UCSD-AML1 (cell line): ENCODE results near the gene PPP2R2D.

Experiments used
- DNase-seq: peaks from one replicate; lab custom pipeline; 2025; ENCODE audit not compliant: unreplicated experiment; lab: John Stamatoyannopoulos, UW

PPP2R2D gene

GRCh38 chr10:131886237-131886636 is 14.6 kb upstream of the PPP2R2D start:
- DNase-seq: no peak

DNA sequence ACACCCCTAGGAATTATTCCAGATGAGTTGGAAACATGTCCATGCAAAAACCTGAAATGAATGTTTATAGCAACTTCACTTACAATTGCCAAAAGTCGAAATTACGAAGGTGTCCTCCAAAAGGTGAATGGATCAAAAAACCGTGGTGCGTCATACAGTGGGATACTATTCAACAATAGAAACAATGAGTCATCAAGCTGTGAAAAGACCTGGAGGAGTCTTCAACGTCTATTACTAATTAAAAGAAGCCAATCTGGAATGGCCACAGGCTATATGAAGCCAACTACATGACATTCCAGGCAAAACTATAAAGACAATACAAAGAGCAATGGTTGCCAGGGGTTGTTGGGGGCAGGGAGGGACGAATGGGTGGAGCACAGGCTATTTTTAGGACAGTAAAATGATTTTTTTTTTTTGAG is 12.6 kb upstream of the PPP2R2D start:
- DNase-seq: no peak

- DNase-seq: no peak
Measured at GRCh38 chr10:131889755-131890154, 11.1 kb upstream of the PPP2R2D start.

GRCh38 chr10:131890276-131891195 is 10.3 kb upstream of the PPP2R2D start:
- DNase-seq: no peak

DNA sequence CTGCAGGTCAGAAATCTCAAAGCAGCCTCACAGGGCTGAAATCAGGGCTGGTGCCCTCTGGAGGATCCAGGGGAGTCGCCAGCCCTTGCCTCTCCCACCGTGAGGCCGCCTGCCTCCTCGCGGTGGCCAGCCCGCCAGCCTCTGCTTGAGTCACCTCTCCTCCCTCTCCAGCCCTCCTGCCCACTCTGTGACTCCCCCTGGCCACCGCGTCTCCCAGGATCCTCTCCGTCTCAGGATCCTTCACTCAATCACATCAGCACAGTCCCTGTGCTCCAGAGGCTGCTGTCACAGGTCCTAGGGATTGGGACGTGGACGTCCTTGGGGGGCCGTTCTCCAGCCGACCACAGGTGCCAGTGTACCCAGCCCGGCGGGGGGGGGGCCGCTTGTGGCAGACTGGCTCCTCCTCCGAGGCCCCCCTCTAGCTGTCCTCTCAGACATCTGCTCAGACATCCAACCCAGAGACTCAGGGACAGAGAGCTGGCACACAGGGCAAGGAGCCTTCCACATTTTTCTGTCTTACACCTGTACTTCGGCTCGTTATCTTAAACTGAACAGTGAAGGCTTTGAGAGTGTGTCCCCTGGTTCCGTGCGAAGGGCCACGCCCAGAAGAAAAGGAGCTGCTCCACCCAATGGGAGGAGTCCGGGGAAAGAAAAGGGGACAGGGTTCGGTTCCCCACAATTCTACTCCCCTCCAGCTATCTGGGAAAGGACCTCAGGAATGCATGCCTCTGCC is 9.4 kb upstream of the PPP2R2D start:
- no peak for DNase-seq

- DNase-seq: no peak
Measured at GRCh38 chr10:131891929-131892805, 8.6 kb upstream of the PPP2R2D start.

DNA sequence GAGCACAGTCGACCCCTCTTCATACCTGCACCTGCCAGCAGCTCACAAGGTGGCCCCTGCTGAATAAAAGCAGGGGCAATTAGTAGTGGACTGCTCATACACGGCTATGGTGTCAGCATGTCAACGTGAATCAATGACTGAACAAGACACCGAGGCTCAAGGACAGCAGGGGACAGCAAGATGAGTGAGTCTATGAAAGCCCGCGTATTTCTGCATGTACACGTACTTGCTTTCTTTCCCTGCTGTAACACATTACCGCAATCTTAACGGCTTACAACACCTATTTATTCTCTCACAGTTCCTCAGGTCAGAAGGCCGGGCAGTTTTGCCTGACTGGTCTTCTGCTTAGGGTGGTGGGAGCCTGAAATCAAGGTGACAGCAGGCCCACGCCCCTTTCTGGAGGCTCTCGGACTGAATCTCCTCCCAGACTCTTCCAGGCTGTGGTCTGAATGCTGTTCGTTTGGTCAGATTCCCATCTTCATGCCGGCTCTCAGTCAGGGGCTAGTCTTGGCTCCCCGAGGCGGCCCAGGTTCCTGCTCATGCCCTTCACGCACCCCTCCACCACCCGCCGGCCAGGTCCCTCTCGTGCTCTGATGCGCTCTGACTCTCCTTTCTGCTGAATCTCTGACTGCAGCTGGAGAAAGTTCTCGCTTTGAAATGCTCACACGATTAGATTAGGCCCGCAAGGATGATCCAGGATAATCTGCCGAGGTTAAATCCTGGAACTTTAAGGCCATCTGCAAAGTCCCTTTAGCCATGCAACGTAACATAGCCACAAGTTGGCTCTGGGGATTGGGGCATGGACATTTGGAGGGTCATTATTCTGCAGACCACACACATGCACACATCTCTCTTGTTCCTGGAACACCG is 7.8 kb upstream of the PPP2R2D start:
- DNase-seq: no peak

- DNase-seq: no peak
Measured at GRCh38 chr10:131895116-131895515, 5.7 kb upstream of the PPP2R2D start.

DNA sequence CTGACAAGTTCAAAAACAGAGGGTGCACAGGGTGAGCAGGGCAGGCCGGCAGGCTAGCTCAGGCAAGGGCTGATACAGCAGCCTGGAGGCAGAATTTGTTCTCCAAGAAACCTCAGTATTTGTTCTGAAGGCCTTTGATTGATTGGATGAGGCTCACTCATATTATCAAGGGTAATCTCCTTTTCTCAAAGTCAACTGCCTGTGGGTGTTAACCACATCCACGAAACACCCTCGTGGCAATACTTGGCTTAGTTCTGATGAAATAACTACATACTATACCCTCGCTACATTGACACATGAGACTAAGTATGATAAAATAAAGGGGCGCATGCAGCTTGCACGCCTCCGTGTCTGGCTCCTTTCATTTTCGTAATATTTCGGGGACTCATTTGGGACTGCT is 4.4 kb upstream of the PPP2R2D start:
- no peak for DNase-seq

DNA sequence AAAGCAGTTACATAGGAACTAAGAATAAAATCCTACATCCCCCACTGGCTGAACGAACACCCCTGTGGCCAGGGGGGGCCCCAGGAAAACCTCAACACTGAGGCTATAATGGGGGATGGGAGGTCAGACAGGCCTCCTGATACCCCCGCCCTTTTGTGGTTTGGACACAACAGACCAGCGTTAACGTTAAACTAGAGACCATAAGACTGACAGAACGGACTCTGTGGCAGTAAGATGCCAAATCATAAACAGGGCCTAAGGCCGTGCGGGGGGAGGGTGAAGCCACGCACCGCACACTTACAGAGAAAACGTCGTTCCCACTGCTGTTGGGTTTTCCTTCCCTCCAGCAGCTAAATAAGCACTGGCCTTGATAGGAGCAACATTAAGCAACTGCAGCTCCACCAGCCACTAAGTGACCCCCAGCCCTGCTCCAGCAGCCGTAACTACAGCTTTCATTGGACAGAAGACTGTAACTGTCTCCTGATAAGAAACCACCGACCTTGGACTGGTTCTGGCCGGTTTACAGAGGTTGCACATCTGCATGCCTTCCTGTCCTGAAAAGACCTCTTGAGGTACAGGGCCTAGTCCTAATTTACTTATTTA is 3.4 kb upstream of the PPP2R2D start:
- peak; percentile 59 for DNase-seq

DNA sequence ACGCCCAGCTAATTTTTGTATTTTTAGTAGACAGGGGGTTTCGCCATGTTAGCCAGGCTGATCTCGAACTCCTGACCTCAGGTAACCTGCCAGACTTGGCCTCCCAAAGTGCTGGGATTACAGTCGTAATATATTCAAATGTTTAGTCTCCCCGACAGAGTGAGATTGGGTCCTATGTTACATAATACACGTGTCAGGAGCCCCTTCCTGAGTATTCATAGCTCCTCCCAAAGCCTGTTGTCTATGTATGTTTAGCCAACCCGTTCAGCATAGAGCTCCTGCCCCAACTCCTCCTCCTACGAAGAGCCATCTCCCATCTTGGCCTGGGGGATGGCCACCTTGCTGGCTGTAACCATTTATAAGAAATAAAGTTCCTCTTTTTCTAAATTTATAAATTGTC is 2.7 kb upstream of the PPP2R2D start:
- no peak for DNase-seq

- DNase-seq: no peak
Measured at GRCh38 chr10:131898713-131899112, 2.1 kb upstream of the PPP2R2D start.

GRCh38 chr10:131899116-131899690 is 1.6 kb upstream of the PPP2R2D start:
- no peak for DNase-seq

DNA sequence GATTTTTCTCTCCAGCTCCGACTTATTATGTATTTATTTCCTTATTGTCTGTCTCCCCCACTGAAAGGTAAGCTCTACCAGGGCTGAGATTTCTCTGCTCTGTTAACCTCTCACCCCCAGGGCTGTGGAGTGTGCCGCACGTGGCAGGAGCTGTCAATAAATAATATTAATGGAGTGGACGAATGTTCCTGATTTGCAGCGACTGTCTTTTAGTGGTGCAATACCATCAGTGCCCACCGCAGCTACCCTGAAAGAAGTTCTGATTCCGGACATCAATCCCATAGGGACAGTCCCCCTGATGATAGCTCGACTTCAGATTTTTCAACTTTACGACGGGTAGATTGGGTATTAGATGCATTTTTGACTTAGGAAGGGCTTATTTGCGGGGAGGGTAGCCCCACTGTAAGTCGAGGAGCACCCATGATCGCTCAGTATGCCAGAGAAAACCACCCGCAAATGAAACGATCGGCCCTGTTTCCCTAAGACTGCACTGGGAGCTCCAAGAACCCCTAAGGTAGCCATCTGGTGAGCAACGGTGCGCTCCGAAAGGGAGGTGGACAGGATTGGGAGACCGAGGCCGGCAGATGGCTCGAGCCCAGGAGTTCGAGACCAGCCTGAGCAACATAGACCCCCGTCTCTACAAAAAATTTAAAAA is 986 bp upstream of the PPP2R2D start:
- no peak for DNase-seq

DNA sequence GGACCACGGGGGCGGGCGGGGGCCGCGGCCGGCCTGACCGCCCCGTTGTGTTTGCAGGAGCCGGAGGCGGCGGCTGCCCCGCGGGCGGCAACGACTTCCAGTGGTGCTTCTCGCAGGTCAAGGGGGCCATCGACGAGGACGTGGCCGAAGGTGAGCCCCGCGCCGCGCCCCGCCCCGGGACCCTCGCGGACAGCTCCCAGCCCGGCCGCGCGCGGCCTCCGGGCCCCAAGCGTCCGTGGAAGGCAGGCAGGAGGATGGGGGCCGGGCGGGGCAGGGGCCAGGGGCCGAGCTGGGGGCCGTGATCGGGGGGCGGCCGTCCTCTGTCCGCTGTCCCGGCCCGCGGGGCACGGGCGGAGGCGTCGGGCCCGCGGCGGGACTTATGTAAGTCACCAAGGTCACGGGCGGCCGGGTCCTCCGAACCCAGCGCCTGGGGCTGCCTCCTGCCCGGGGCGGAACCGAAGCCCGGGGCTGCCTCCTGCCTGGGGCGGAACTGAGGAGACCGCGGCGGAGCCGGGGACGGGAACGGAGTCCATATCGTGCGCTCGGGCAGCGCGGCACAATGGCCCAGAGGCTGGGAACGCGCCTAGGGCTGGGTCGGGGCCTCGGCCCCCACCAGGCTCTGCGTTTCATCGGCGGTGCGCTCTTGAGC is 497 bp downstream of the PPP2R2D start:
- DNase-seq: peak; percentile 50

GRCh38 chr10:131902211-131902610 is 1.4 kb downstream of the PPP2R2D start:
- no peak for DNase-seq

DNA sequence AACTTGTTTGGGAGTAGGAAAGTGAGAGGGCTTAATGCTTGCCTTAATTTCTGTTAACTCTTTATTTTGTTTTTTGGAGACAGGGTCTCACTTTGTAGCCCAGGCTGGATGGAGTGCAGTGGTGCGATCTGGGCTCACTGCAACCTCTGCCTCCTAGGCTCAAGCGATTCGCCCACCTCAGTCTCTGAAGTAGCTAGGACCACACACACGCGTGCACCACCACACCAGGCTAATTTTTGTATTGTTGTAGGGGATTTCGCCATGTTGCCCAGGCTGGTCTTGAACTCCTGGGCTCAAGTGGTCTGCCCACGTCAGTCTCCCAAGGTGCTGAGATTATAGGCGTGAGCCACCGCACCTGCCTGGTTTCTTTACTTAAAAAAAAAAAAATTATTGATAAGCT is 1.9 kb downstream of the PPP2R2D start:
- DNase-seq: no peak

DNA sequence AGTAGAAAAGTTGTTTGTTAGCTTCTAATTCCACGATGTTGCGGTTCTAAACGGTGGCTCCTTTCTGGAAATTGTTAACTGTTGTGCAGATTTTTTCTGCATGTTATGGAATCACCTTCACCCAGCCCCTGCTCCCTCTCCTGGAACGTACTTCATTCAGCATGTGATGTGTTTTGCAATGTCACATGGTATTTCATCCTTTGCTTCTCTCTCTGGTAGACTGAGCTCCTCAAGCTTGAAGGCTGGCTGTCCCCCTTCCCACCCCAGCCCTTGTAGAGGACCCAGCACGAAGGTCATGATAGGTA is 4.4 kb downstream of the PPP2R2D start:
- no peak for DNase-seq
